Activated naive CD8-positive, alpha-beta T cell treated with anti-CD3 and anti-CD28 coated beads, Interleukin-2, amount 10 ng/mL, durations not matched to agents 7 days and 5 days (primary cell): ENCODE results near the gene CCNYL1. TPM values are rescaled to one million over a fixed set of nuclear protein-coding genes. Genes with fewer than 3 reads are reported as not detected.
"Not testable (repeated sequence)": the region's sequence is repeated elsewhere in the genome, so short reads cannot be mapped to it uniquely, and the experiment has no call there.

ENCODE experiments used
- ATAC-seq: fragments of 150-1000 bp; cut with Tn5 transposase; one replicate; pipeline ENCODE4 v1.10.0; 2021; ENCODE audit warnings: low read depth, moderate library complexity
- POLR2A ChIA-PET: fragments of 350-600 bp; sonication (Branson Sonifier 250); formaldehyde crosslinking; loops from one replicate; lab custom pipeline; 2021; ENCODE audit warnings: antibody characterized with exemption; lab: Charles Lee
- DNase-seq: peaks from one replicate; pipeline ENCODE4 v3.0.0; 2021
- H3K27ac Mint-ChIP-seq: one replicate; pipeline ENCODE4 v1.8.0; 2022; ENCODE audit warnings: mild to moderate bottlenecking, mixed read lengths
- H3K27me3 Mint-ChIP-seq: one replicate; pipeline ENCODE4 v1.8.0; 2022; ENCODE audit warnings: mild to moderate bottlenecking, moderate library complexity, mixed read lengths
- H3K36me3 Mint-ChIP-seq: one replicate; pipeline ENCODE4 v1.8.0; 2021; ENCODE audit warnings: mild to moderate bottlenecking, mixed read lengths
- H3K4me1 Mint-ChIP-seq: one replicate; pipeline ENCODE4 v1.8.0; 2021; ENCODE audit warnings: mixed read lengths
- H3K4me3 Mint-ChIP-seq: one replicate; pipeline ENCODE4 v1.8.0; 2022; ENCODE audit warnings: mild to moderate bottlenecking, moderate library complexity, mixed read lengths
- H3K9me3 Mint-ChIP-seq: one replicate; pipeline ENCODE4 v1.8.0; 2021; ENCODE audit warnings: mixed read lengths
- total RNA-seq, 2 experiments: library from RNA; stranded (reverse); gene quantifications; one replicate each; pipeline ENCODE4 v1.2.3, GENCODE V29; 2021

The CCNYL1 gene
- total RNA-seq, 2 experiments from 2014 or later: 6.3 to 8.0 TPM

- DNase-seq, H3K36me3 Mint-ChIP-seq, H3K4me1 Mint-ChIP-seq, H3K27me3 Mint-ChIP-seq, H3K9me3 Mint-ChIP-seq, H3K4me3 Mint-ChIP-seq, POLR2A ChIA-PET, H3K27ac Mint-ChIP-seq, ATAC-seq: not testable (repeated sequence)
These were observed 42.2 kb downstream of the CCNYL1 start for GRCh38 chr2:207753688-207754087.

- Mint-ChIP-seq H3K27me3 (no peaks in the 10 kb centered on the region), H3K36me3 (no peaks in the 10 kb centered on the region), H3K4me3 (no peak overlapping the region), H3K4me1 (peaks cover 2% of the 10 kb centered on the region), H3K9me3 (no peaks in the 10 kb centered on the region), H3K27ac (no peak overlapping the region)
- no peak for DNase-seq
- POLR2A ChIA-PET: no interaction called here
- no peak for ATAC-seq
These were observed 43.3 kb downstream of the CCNYL1 start for GRCh38 chr2:207754498-207755383.

GRCh38 chr2:207758025-207758424 lies 46.6 kb downstream of the CCNYL1 start:
- POLR2A ChIA-PET: no interaction called here
- H3K27ac Mint-ChIP-seq: no peak overlapping the region

GRCh38 chr2:207759890-207760289 lies 48.5 kb downstream of the CCNYL1 start:
- H3K4me3 Mint-ChIP-seq: no peak overlapping the region
- POLR2A ChIA-PET: no interaction called here

More at GRCh38 chr2:207758025-207758424, 46.6 kb downstream of the CCNYL1 start:
- H3K4me1 Mint-ChIP-seq: peaks cover 2% of the 10 kb centered on the region
- no peaks in the 10 kb centered on the region for H3K36me3 Mint-ChIP-seq
- no peak overlapping the region for H3K4me3 Mint-ChIP-seq
- no peaks in the 10 kb centered on the region for H3K9me3 Mint-ChIP-seq
- ATAC-seq (no peak), DNase-seq (no peak)
- peaks cover 2% of the 10 kb centered on the region for H3K27me3 Mint-ChIP-seq

GRCh38 chr2:207760453-207760852 lies 49.0 kb downstream of the CCNYL1 start:
- Mint-ChIP-seq H3K27me3 (peaks cover 16% of the 10 kb centered on the region), H3K27ac (no peak overlapping the region), H3K36me3 (no peaks in the 10 kb centered on the region), H3K4me1 (peaks cover 2% of the 10 kb centered on the region), H3K4me3 (no peak overlapping the region), H3K9me3 (no peaks in the 10 kb centered on the region)
- POLR2A ChIA-PET: no interaction called here
- DNase-seq: no peak
- no peak for ATAC-seq

More at GRCh38 chr2:207759890-207760289, 48.5 kb downstream of the CCNYL1 start:
- peaks cover 11% of the 10 kb centered on the region for H3K27me3 Mint-ChIP-seq
- ATAC-seq (no peak), DNase-seq (no peak)
- H3K36me3 Mint-ChIP-seq: no peaks in the 10 kb centered on the region
- H3K9me3 Mint-ChIP-seq: no peaks in the 10 kb centered on the region
- H3K4me1 Mint-ChIP-seq: peaks cover 2% of the 10 kb centered on the region
- no peak overlapping the region for H3K27ac Mint-ChIP-seq

- H3K4me1 Mint-ChIP-seq, ATAC-seq, POLR2A ChIA-PET, DNase-seq, H3K36me3 Mint-ChIP-seq, H3K4me3 Mint-ChIP-seq, H3K9me3 Mint-ChIP-seq, H3K27ac Mint-ChIP-seq: not testable (repeated sequence)
- H3K27me3 Mint-ChIP-seq: peaks cover 21% of the 10 kb centered on the region
These were observed 50.0 kb downstream of the CCNYL1 start for GRCh38 chr2:207761426-207761825.

GRCh38 chr2:207762146-207762545 lies 50.7 kb downstream of the CCNYL1 start:
- Mint-ChIP-seq H3K4me3 (no peak overlapping the region), H3K27me3 (peaks cover 27% of the 10 kb centered on the region), H3K9me3 (no peaks in the 10 kb centered on the region), H3K27ac (no peak overlapping the region), H3K4me1 (no peaks in the 10 kb centered on the region), H3K36me3 (peaks cover 1% of the 10 kb centered on the region)
- ATAC-seq: no peak
- POLR2A ChIA-PET: no interaction called here
- DNase-seq: no peak

GRCh38 chr2:207763303-207763917 lies 52.0 kb downstream of the CCNYL1 start:
- H3K27ac Mint-ChIP-seq: no peak overlapping the region
- no peak overlapping the region for H3K4me3 Mint-ChIP-seq

GRCh38 chr2:207764096-207764630 lies 52.7 kb downstream of the CCNYL1 start:
- peaks cover 4% of the 10 kb centered on the region for H3K4me1 Mint-ChIP-seq
- no peak for ATAC-seq
- POLR2A ChIA-PET: interaction anchor here (1.0 to 1.1 kb wide), 2 partner anchors 139 to 261 kb away, joined by 3 read pairs; partner anchors contain the start of genes METTL21A and PLEKHM3
- H3K9me3 Mint-ChIP-seq: no peaks in the 10 kb centered on the region
- no peak overlapping the region for H3K4me3 Mint-ChIP-seq
- H3K27me3 Mint-ChIP-seq: peaks cover 38% of the 10 kb centered on the region
- peaks cover 3% of the 10 kb centered on the region for H3K36me3 Mint-ChIP-seq
- H3K27ac Mint-ChIP-seq: no peak overlapping the region
- no peak for DNase-seq

More at GRCh38 chr2:207763303-207763917, 52.0 kb downstream of the CCNYL1 start:
- H3K36me3 Mint-ChIP-seq: peaks cover 3% of the 10 kb centered on the region
- peaks cover 4% of the 10 kb centered on the region for H3K4me1 Mint-ChIP-seq
- no peak for DNase-seq
- H3K27me3 Mint-ChIP-seq: peaks cover 34% of the 10 kb centered on the region
- H3K9me3 Mint-ChIP-seq: no peaks in the 10 kb centered on the region
- POLR2A ChIA-PET: interaction anchor here (1.0 to 1.1 kb wide), 2 partner anchors 138 to 262 kb away, joined by 3 read pairs; partner anchors contain the start of genes METTL21A and PLEKHM3
- no peak for ATAC-seq

- Mint-ChIP-seq H3K4me1 (peaks cover 9% of the 10 kb centered on the region), H3K27me3 (peaks cover 44% of the 10 kb centered on the region), H3K27ac (no peak overlapping the region), H3K4me3 (no peak overlapping the region), H3K36me3 (peaks cover 3% of the 10 kb centered on the region), H3K9me3 (no peaks in the 10 kb centered on the region)
- no peak for DNase-seq
- POLR2A ChIA-PET: no interaction called here
- no peak for ATAC-seq
These were observed 54.1 kb downstream of the CCNYL1 start for GRCh38 chr2:207765547-207765946.

GRCh38 chr2:207766041-207766551 lies 54.7 kb downstream of the CCNYL1 start:
- DNase-seq (no peak), ATAC-seq (no peak)
- Mint-ChIP-seq H3K27ac (no peak overlapping the region), H3K9me3 (no peaks in the 10 kb centered on the region), H3K36me3 (peaks cover 3% of the 10 kb centered on the region), H3K4me3 (no peak overlapping the region), H3K4me1 (peaks cover 13% of the 10 kb centered on the region), H3K27me3 (peaks cover 46% of the 10 kb centered on the region)
- POLR2A ChIA-PET: interaction anchor here (0.6 kb wide), 2 partner anchors 168 to 1592 kb away, joined by 3 to 4 read pairs; no protein-coding TSS in a partner anchor

GRCh38 chr2:207766697-207767460 lies 55.4 kb downstream of the CCNYL1 start:
- peaks cover 46% of the 10 kb centered on the region for H3K27me3 Mint-ChIP-seq
- no peak overlapping the region for H3K27ac Mint-ChIP-seq
- peak overlapping the region; percentile 86 for H3K4me3 Mint-ChIP-seq
- DNase-seq (peak; percentile 39), ATAC-seq (no peak)
- H3K4me1 Mint-ChIP-seq: peaks cover 13% of the 10 kb centered on the region
- no peaks in the 10 kb centered on the region for H3K9me3 Mint-ChIP-seq
- peaks cover 3% of the 10 kb centered on the region for H3K36me3 Mint-ChIP-seq
- POLR2A ChIA-PET: interaction anchor here (0.5 to 0.6 kb wide), 3 partner anchors 47 to 1593 kb away, joined by 3 to 4 read pairs (median 3); no protein-coding TSS in a partner anchor
